Measurements from ENCODE around the gene LIX1.

GRCh38 chr5:97165726-97166125 lies 23.3 kb upstream of the LIX1 start:
- no peak for TF ChIP-seq POU2F2 (IDR thresholded peaks at IDR 0.05; ENCODE audit: low read depth, low read length)
- TF ChIP-seq POLR2AphosphoS5 (IDR thresholded peaks at IDR 0.05; ENCODE audit: low read depth, low read length), result no peak
- TF ChIP-seq POLR2A (IDR thresholded peaks at IDR 0.05; ENCODE audit: low read depth, low read length), result no peak
- no peak for TF ChIP-seq SPI1 (IDR thresholded peaks at IDR 0.05; ENCODE audit: low read depth, low read length)
- TF ChIP-seq TAF1 (IDR thresholded peaks at IDR 0.05; ENCODE audit: low read depth, low read length), result no peak

Data from GM12891 (cell line).